Neuronal stem cell (in vitro differentiated cells): ENCODE measurements around the gene KLK5.

ENCODE experiments used
- DNase-seq: peaks from one replicate; pipeline ENCODE4 v3.0.0-alpha.2; 2013; ENCODE audit warnings: low spot score
- H2AFZ ChIP-seq: one replicate; pipeline ENCODE4 v1.6.1; 2013; ENCODE audit warnings: mild to moderate bottlenecking, low read length, inconsistent platforms
- H2AK5ac ChIP-seq: 2 replicates; pipeline ENCODE4 v1.6.1; 2013; ENCODE audit warnings: low read depth, mild to moderate bottlenecking, inconsistent platforms, low read length, moderate library complexity, mixed read lengths
- H2BK120ac ChIP-seq: 2 replicates; pipeline ENCODE4 v1.6.1; 2013; ENCODE audit warnings: low read depth, mild to moderate bottlenecking, inconsistent platforms, low read length, moderate library complexity, mixed read lengths
- H2BK12ac ChIP-seq: one replicate; pipeline ENCODE4 v1.6.1; 2013; ENCODE audit warnings: low read length, inconsistent platforms
- H2BK15ac ChIP-seq: 2 replicates; pipeline ENCODE4 v1.6.1; 2013; ENCODE audit warnings: mild to moderate bottlenecking, low read length, inconsistent platforms, mixed read lengths
- H2BK5ac ChIP-seq: one replicate; pipeline ENCODE4 v1.6.1; 2013; ENCODE audit warnings: inconsistent platforms, mild to moderate bottlenecking, low read length, moderate library complexity
- H3K14ac ChIP-seq: one replicate; pipeline ENCODE4 v1.6.1; 2013; ENCODE audit warnings: low read length, inconsistent platforms
- H3K18ac ChIP-seq: 2 replicates; pipeline ENCODE4 v1.6.1; 2013; ENCODE audit warnings: low read length, inconsistent platforms
- H3K23ac ChIP-seq: 2 replicates; pipeline ENCODE4 v1.6.1; 2013; ENCODE audit warnings: low read depth, mild to moderate bottlenecking, mixed read lengths, low read length, inconsistent platforms; ENCODE audit not compliant: poor library complexity
- H3K27ac ChIP-seq: replicated peaks from 3 replicates; pipeline ENCODE4 v1.5.1; 2013; ENCODE audit warnings: low read length, inconsistent platforms
- H3K27me3 ChIP-seq, 3 experiments: 2 replicates each; pipeline ENCODE4 v1.6.1; 2013; ENCODE audit warnings: low read length in 3 of 3, mild to moderate bottlenecking in 2 of 3, inconsistent platforms in 1 of 3, low read depth in 1 of 3, mixed read lengths in 1 of 3, moderate library complexity in 1 of 3; ENCODE audit not compliant: control insufficient read depth in 3 of 3, insufficient read depth in 3 of 3
- H3K36me3 ChIP-seq, 2 donors: replicated peaks in 1 of 2; 2 replicates each; pipeline ENCODE4 v1.6.1; 2013; ENCODE audit warnings: low read length in 2 of 2; ENCODE audit not compliant: control insufficient read depth in 2 of 2, insufficient read depth in 2 of 2
- H3K4ac ChIP-seq: 2 replicates; pipeline ENCODE4 v1.6.1; 2013; ENCODE audit warnings: inconsistent platforms, mild to moderate bottlenecking, low read length, moderate library complexity
- H3K4me1 ChIP-seq, 2 donors: 1 replicate in 1 of 2; 2 replicates in 1 of 2; pipeline ENCODE4 v1.6.1; 2013; ENCODE audit warnings: low read length in 2 of 2, low read depth in 1 of 2; ENCODE audit not compliant: control insufficient read depth in 2 of 2, insufficient read depth in 1 of 2
- H3K4me2 ChIP-seq: one replicate; pipeline ENCODE4 v1.6.1; 2013; ENCODE audit warnings: mild to moderate bottlenecking, low read length, inconsistent platforms; ENCODE audit not compliant: insufficient read depth, poor library complexity, severe bottlenecking
- H3K4me3 ChIP-seq, 2 donors: 2 replicates each; pipeline ENCODE4 v1.5.1; 2013; ENCODE audit warnings: low read length in 2 of 2, mild to moderate bottlenecking in 2 of 2, inconsistent platforms in 1 of 2, moderate library complexity in 1 of 2
- H3K79me1 ChIP-seq: one replicate; pipeline ENCODE4 v1.6.1; 2013; ENCODE audit warnings: low read depth, mild to moderate bottlenecking, inconsistent platforms, low read length, moderate library complexity
- H3K9ac ChIP-seq: one replicate; pipeline ENCODE4 v1.6.1; 2013; ENCODE audit warnings: mild to moderate bottlenecking, low read depth, low read length, inconsistent platforms; ENCODE audit not compliant: poor library complexity
- H3K9me3 ChIP-seq, 2 donors: replicated peaks in 1 of 2; 2 replicates each; pipeline versions ENCODE3 to v1.6.1; 2013; ENCODE audit warnings: low read length in 2 of 2, mild to moderate bottlenecking in 2 of 2, inconsistent platforms in 1 of 2, low read depth in 1 of 2, mixed read lengths in 1 of 2, moderate library complexity in 1 of 2; ENCODE audit not compliant: control insufficient read depth in 2 of 2, insufficient read depth in 1 of 2
- H4K8ac ChIP-seq: one replicate; pipeline ENCODE4 v1.6.1; 2013; ENCODE audit warnings: low read depth, mild to moderate bottlenecking, inconsistent platforms, low read length, moderate library complexity
- H4K91ac ChIP-seq: one replicate; pipeline ENCODE4 v1.6.1; 2013; ENCODE audit warnings: low read length, low read depth, mild to moderate bottlenecking, inconsistent platforms; ENCODE audit not compliant: poor library complexity
- WGBS, 2 donors: extraction: QIAGEN DNeasy Blood & Tissue Kit; methylation state at CpG; one replicate each; pipeline ENCODE4 v1.1.7; 2013; ENCODE audit warnings: missing lambda C conversion rate in 2 of 2, mixed read lengths in 1 of 2; ENCODE audit not compliant: insufficient read length in 2 of 2, insufficient replicate concordance in 1 of 2; ENCODE audit errors: extremely low coverage in 2 of 2; 5-methylcytosine and 5-hydroxymethylcytosine counted together

Gene KLK5

GRCh38 chr19:50932018-50932689, 20.7 kb downstream of the KLK5 start:
- Histone ChIP-seq H3K9ac (no peak overlapping the region), H3K4ac (no peak overlapping the region), H2BK5ac (no peak overlapping the region), H2BK12ac (no peak overlapping the region), H2BK120ac (no peak overlapping the region), H4K8ac (no peak overlapping the region), H2AFZ (no peak overlapping the region), H3K18ac (no peak overlapping the region), H3K79me1 (no peaks in the 10 kb centered on the region), H3K27ac (no peak overlapping the region), H3K14ac (no peak overlapping the region), H4K91ac (no peak overlapping the region), H3K4me3 (no peak overlapping the region), H2AK5ac (no peak overlapping the region), H3K27me3 (peaks cover 0 to 5% (median 0%) of the 10 kb centered on the region in 3 experiments), H2BK15ac (no peak overlapping the region), H3K23ac (no peak overlapping the region), H3K4me1 (no peaks in the 10 kb centered on the region), H3K4me2 (no peak overlapping the region), H3K9me3 (peaks cover 0 to 2% of the 10 kb centered on the region in 2 donors), H3K36me3 (no peaks in the 10 kb centered on the region)
- WGBS, 2 donors = no CpG with 5 or more reads among the region's 11 CpGs
- DNase-seq = no peak

GRCh38 chr19:50931023-50931422, 21.8 kb downstream of the KLK5 start:
- no peak overlapping the region for H3K9ac ChIP-seq
- no peak overlapping the region for H4K8ac ChIP-seq
- no peak overlapping the region for H3K23ac ChIP-seq
- no peak overlapping the region for H2BK15ac ChIP-seq
- H3K4me1 ChIP-seq = no peaks in the 10 kb centered on the region
- H3K14ac ChIP-seq = no peak overlapping the region
- H2AFZ ChIP-seq = no peak overlapping the region
- H2BK120ac ChIP-seq = no peak overlapping the region
- H3K27me3 ChIP-seq = peaks cover 0 to 5% (median 3%) of the 10 kb centered on the region in 3 experiments
- no peak overlapping the region for H3K27ac ChIP-seq
- no peak for DNase-seq
- no peak overlapping the region for H2BK5ac ChIP-seq
- no peak overlapping the region for H4K91ac ChIP-seq
- H2AK5ac ChIP-seq = no peak overlapping the region
- no peaks in the 10 kb centered on the region for H3K79me1 ChIP-seq
- no peak overlapping the region for H3K4me2 ChIP-seq
- H2BK12ac ChIP-seq = no peak overlapping the region
- H3K36me3 ChIP-seq = no peaks in the 10 kb centered on the region
- peaks cover 0 to 2% of the 10 kb centered on the region in 2 donors for H3K9me3 ChIP-seq
- H3K4ac ChIP-seq = no peak overlapping the region
- H3K18ac ChIP-seq = no peak overlapping the region
- H3K4me3 ChIP-seq = no peak overlapping the region

GRCh38 chr19:50928831-50929230, 24.0 kb downstream of the KLK5 start:
- H3K27ac ChIP-seq = no peak overlapping the region
- H2AK5ac ChIP-seq = no peak overlapping the region
- no peak overlapping the region for H3K4me2 ChIP-seq
- H4K8ac ChIP-seq = no peak overlapping the region
- no peak overlapping the region for H2BK12ac ChIP-seq
- H2BK120ac ChIP-seq = no peak overlapping the region
- H3K9ac ChIP-seq = no peak overlapping the region
- WGBS, 2 donors = no CpG with 5 or more reads among the region's 5 CpGs
- H2BK15ac ChIP-seq = no peak overlapping the region
- H3K36me3 ChIP-seq = no peaks in the 10 kb centered on the region
- no peak overlapping the region for H4K91ac ChIP-seq
- peaks cover 0 to 5% (median 3%) of the 10 kb centered on the region in 3 experiments for H3K27me3 ChIP-seq
- no peak overlapping the region for H3K18ac ChIP-seq
- H2BK5ac ChIP-seq = no peak overlapping the region
- H2AFZ ChIP-seq = no peak overlapping the region
- no peak overlapping the region for H3K4me3 ChIP-seq
- H3K14ac ChIP-seq = no peak overlapping the region
- H3K23ac ChIP-seq = no peak overlapping the region
- H3K9me3 ChIP-seq = peaks cover 0 to 2% of the 10 kb centered on the region in 2 donors
- H3K4ac ChIP-seq = no peak overlapping the region
- no peaks in the 10 kb centered on the region for H3K4me1 ChIP-seq
- DNase-seq = no peak
- H3K79me1 ChIP-seq = no peaks in the 10 kb centered on the region

GRCh38 chr19:50926144-50926543, 26.7 kb downstream of the KLK5 start:
- Histone ChIP-seq H2BK15ac (no peak overlapping the region), H3K14ac (no peak overlapping the region), H3K9me3 (peaks cover 0 to 2% of the 10 kb centered on the region in 2 donors), H3K27me3 (peaks cover 0 to 14% (median 7%) of the 10 kb centered on the region in 3 experiments), H3K27ac (no peak overlapping the region), H3K4me1 (no peaks in the 10 kb centered on the region), H3K4me2 (no peak overlapping the region), H4K8ac (no peak overlapping the region), H2BK12ac (no peak overlapping the region), H3K9ac (no peak overlapping the region), H3K4me3 (no peak overlapping the region), H4K91ac (no peak overlapping the region), H2BK5ac (no peak overlapping the region), H2AFZ (no peak overlapping the region), H3K36me3 (no peaks in the 10 kb centered on the region), H3K4ac (no peak overlapping the region), H3K18ac (no peak overlapping the region), H2AK5ac (no peak overlapping the region), H2BK120ac (no peak overlapping the region), H3K79me1 (no peaks in the 10 kb centered on the region), H3K23ac (no peak overlapping the region)
- DNase-seq = no peak
- WGBS, 2 donors = no CpG with 5 or more reads among the region's 11 CpGs
